CD4-positive, alpha-beta memory T cell (primary cell): ENCODE measurements around the gene COL6A5. TPM values are rescaled to one million over a fixed set of nuclear protein-coding genes. Genes with fewer than 3 reads are reported as not detected.
"Not testable (repeated sequence)": the region's sequence is repeated elsewhere in the genome, so short reads cannot be mapped to it uniquely, and the experiment has no call there.

Source experiments
- CTCF ChIA-PET: fragments of 350-600 bp; sonication (Branson Sonifier 250); formaldehyde crosslinking; loops from one replicate; lab custom pipeline; 2021; ENCODE audit warnings: inconsistent platforms; ENCODE audit not compliant: partially characterized antibody; lab: Charles Lee
- POLR2A ChIA-PET: fragments of 350-600 bp; sonication (Branson Sonifier 250); formaldehyde crosslinking; loops from one replicate; lab custom pipeline; 2021; ENCODE audit not compliant: partially characterized antibody; lab: Charles Lee
- DNase-seq, 5 donors: peaks; one replicate each; pipeline versions ENCODE4 v3.0.0 to v3.0.0-alpha.2; 2020 to 2022; ENCODE audit warnings: mixed read lengths in 1 of 5
- H3K27ac ChIP-seq: one replicate; pipeline ENCODE4 v1.7.0; 2013; ENCODE audit warnings: low read depth, low read length
- H3K27me3 ChIP-seq: 2 replicates; pipeline ENCODE4 v1.7.0; 2013; ENCODE audit warnings: mild to moderate bottlenecking, low read length, moderate library complexity; ENCODE audit not compliant: insufficient read depth
- H3K36me3 ChIP-seq: 2 replicates; pipeline ENCODE4 v1.7.0; 2013; ENCODE audit warnings: mild to moderate bottlenecking, low read length, moderate library complexity; ENCODE audit not compliant: insufficient read depth
- H3K4me1 ChIP-seq: 2 replicates; pipeline ENCODE4 v1.7.0; 2013; ENCODE audit warnings: mild to moderate bottlenecking, low read length, moderate library complexity; ENCODE audit not compliant: insufficient read depth
- H3K4me3 ChIP-seq, 2 donors: one replicate each; pipeline ENCODE4 v1.7.0; 2013; ENCODE audit warnings: low read length in 2 of 2, mild to moderate bottlenecking in 1 of 2
- H3K9me3 ChIP-seq, 2 donors: one replicate each; pipeline ENCODE4 v1.7.0; 2013; ENCODE audit warnings: low read length in 2 of 2, control low read depth in 1 of 2; ENCODE audit not compliant: control insufficient read depth in 1 of 2
- H3K27ac Mint-ChIP-seq, 7 donors: one replicate each; pipeline ENCODE4 v1.8.0; 2020 to 2021; ENCODE audit warnings: mixed read lengths in 7 of 7, mild to moderate bottlenecking in 6 of 7, inconsistent platforms in 3 of 7, moderate library complexity in 3 of 7
- H3K27me3 Mint-ChIP-seq, 2 donors: one replicate each; pipeline ENCODE4 v1.8.0; 2020 to 2021; ENCODE audit warnings: mixed read lengths in 2 of 2
- H3K36me3 Mint-ChIP-seq, 2 donors: one replicate each; pipeline ENCODE4 v1.8.0; 2020 to 2021; ENCODE audit warnings: mixed read lengths in 2 of 2, inconsistent platforms in 1 of 2, mild to moderate bottlenecking in 1 of 2
- H3K4me1 Mint-ChIP-seq, 4 donors: one replicate each; pipeline ENCODE4 v1.8.0; 2020 to 2021; ENCODE audit warnings: mixed read lengths in 4 of 4, mild to moderate bottlenecking in 1 of 4
- H3K4me3 Mint-ChIP-seq, 8 donors: one replicate each; pipeline ENCODE4 v1.8.0; 2020 to 2021; ENCODE audit warnings: mixed read lengths in 8 of 8, mild to moderate bottlenecking in 7 of 8, moderate library complexity in 6 of 8, inconsistent platforms in 3 of 8
- H3K9me3 Mint-ChIP-seq, 8 donors: one replicate each; pipeline ENCODE4 v1.8.0; 2020 to 2021; ENCODE audit warnings: mixed read lengths in 8 of 8, mild to moderate bottlenecking in 5 of 8, inconsistent platforms in 3 of 8, moderate library complexity in 1 of 8
- intact Hi-C: fragments of 100-400 bp; cut with micrococcal nuclease; formaldehyde crosslinking; loops from one replicate; pipeline ENCODE4 v1.15.1; 2023
- polyA plus RNA-seq, 2 donors: library from polyadenylated mRNA; unstranded; fragments of 300-500 nt; fragmentation: Illumina TruSeq; gene quantifications; one replicate each; pipeline ENCODE4 v1.2.3, GENCODE V29; 2021
- total RNA-seq, 2 experiments: library from RNA; stranded (reverse); gene quantifications; one replicate each; pipeline ENCODE4 v1.2.3, GENCODE V29; 2021

Gene COL6A5
- total and polyA plus RNA-seq, 4 experiments from 2014 or later = not detected

GRCh38 chr3:130424837-130425236, 79.4 kb downstream of the COL6A5 start:
- Mint-ChIP-seq H3K4me1 (no peaks in the 10 kb centered on the region), H3K9me3 (no peaks in the 10 kb centered on the region), H3K27ac (no peak overlapping the region), H3K27me3 (peaks cover 0 to under 1% of the 10 kb centered on the region in 2 donors), H3K36me3 (no peaks in the 10 kb centered on the region), H3K4me3 (no peak overlapping the region)
- intact Hi-C loops = no loop called here
- Histone ChIP-seq H3K36me3 (no peaks in the 10 kb centered on the region), H3K27me3 (no peaks in the 10 kb centered on the region), H3K4me3 (no peak overlapping the region), H3K9me3 (no peaks in the 10 kb centered on the region), H3K27ac (no peak overlapping the region), H3K4me1 (no peaks in the 10 kb centered on the region)
- CTCF ChIA-PET = no interaction called here
- DNase-seq = no peak
- POLR2A ChIA-PET = no interaction called here

GRCh38 chr3:130425484-130425883, 80.0 kb downstream of the COL6A5 start:
- Histone ChIP-seq H3K9me3 (no peaks in the 10 kb centered on the region), H3K27ac (no peak overlapping the region), H3K36me3 (no peaks in the 10 kb centered on the region), H3K4me3 (no peak overlapping the region), H3K27me3 (no peaks in the 10 kb centered on the region), H3K4me1 (no peaks in the 10 kb centered on the region)
- POLR2A ChIA-PET = no interaction called here
- CTCF ChIA-PET = no interaction called here
- no peak for DNase-seq
- intact Hi-C loops = no loop called here
- Mint-ChIP-seq H3K36me3 (no peaks in the 10 kb centered on the region), H3K4me1 (no peaks in the 10 kb centered on the region), H3K27ac (no peak overlapping the region), H3K4me3 (no peak overlapping the region), H3K27me3 (peaks cover 0 to 1% of the 10 kb centered on the region in 2 donors), H3K9me3 (no peaks in the 10 kb centered on the region)

GRCh38 chr3:130426206-130426605, 80.7 kb downstream of the COL6A5 start:
- Histone ChIP-seq H3K4me1 (no peaks in the 10 kb centered on the region), H3K36me3 (no peaks in the 10 kb centered on the region), H3K9me3 (no peaks in the 10 kb centered on the region), H3K4me3 (no peak overlapping the region), H3K27me3 (no peaks in the 10 kb centered on the region), H3K27ac (no peak overlapping the region)
- CTCF ChIA-PET = no interaction called here
- H3K27me3 Mint-ChIP-seq = peaks cover 0 to 1% of the 10 kb centered on the region in 2 donors
- H3K27ac Mint-ChIP-seq = no peak overlapping the region
- no peak for DNase-seq
- POLR2A ChIA-PET = no interaction called here
- H3K36me3 Mint-ChIP-seq = no peaks in the 10 kb centered on the region
- H3K4me3 Mint-ChIP-seq = no peak overlapping the region
- intact Hi-C loops = no loop called here
- no peaks in the 10 kb centered on the region for H3K9me3 Mint-ChIP-seq
- H3K4me1 Mint-ChIP-seq = no peaks in the 10 kb centered on the region

- Mint-ChIP-seq H3K27ac (no peak overlapping the region), H3K4me3 (no peak overlapping the region), H3K36me3 (no peaks in the 10 kb centered on the region), H3K9me3 (peaks cover 0 to 3% (median 0%) of the 10 kb centered on the region in 8 donors), H3K27me3 (peaks cover 0 to 1% of the 10 kb centered on the region in 2 donors), H3K4me1 (no peaks in the 10 kb centered on the region)
- intact Hi-C loops = no loop called here
- ChIA-PET POLR2A (no interaction called here), CTCF (no interaction called here)
- Histone ChIP-seq H3K4me1 (no peaks in the 10 kb centered on the region), H3K27ac (no peak overlapping the region), H3K4me3 (no peak overlapping the region), H3K27me3 (no peaks in the 10 kb centered on the region), H3K36me3 (no peaks in the 10 kb centered on the region), H3K9me3 (no peaks in the 10 kb centered on the region)
- DNase-seq = no peak
Measured at GRCh38 chr3:130428871-130429712, 83.6 kb downstream of the COL6A5 start.

- no peak for DNase-seq
- H3K27me3 Mint-ChIP-seq = peaks cover 0 to 1% of the 10 kb centered on the region in 2 donors
- H3K27ac Mint-ChIP-seq = no peak overlapping the region
- no peaks in the 10 kb centered on the region for H3K36me3 Mint-ChIP-seq
- H3K9me3 Mint-ChIP-seq = peaks cover 0 to 5% (median 1%) of the 10 kb centered on the region in 8 donors
- Histone ChIP-seq H3K27me3 (no peaks in the 10 kb centered on the region), H3K4me1 (no peaks in the 10 kb centered on the region), H3K27ac (no peak overlapping the region), H3K36me3 (no peaks in the 10 kb centered on the region), H3K4me3 (no peak overlapping the region), H3K9me3 (no peaks in the 10 kb centered on the region)
- CTCF ChIA-PET = no interaction called here
- POLR2A ChIA-PET = no interaction called here
- no peak overlapping the region for H3K4me3 Mint-ChIP-seq
- no peaks in the 10 kb centered on the region for H3K4me1 Mint-ChIP-seq
- intact Hi-C loops = no loop called here
Measured at GRCh38 chr3:130429713-130430023, 84.2 kb downstream of the COL6A5 start.

- no peaks in the 10 kb centered on the region for H3K36me3 ChIP-seq
- Mint-ChIP-seq H3K4me3 (no peak overlapping the region), H3K36me3 (no peaks in the 10 kb centered on the region), H3K27ac (no peak overlapping the region), H3K9me3 (peaks cover 0 to 6% (median 2%) of the 10 kb centered on the region in 8 donors), H3K27me3 (peaks cover 0 to 1% of the 10 kb centered on the region in 2 donors), H3K4me1 (no peaks in the 10 kb centered on the region)
- no peak for DNase-seq
- H3K27me3 ChIP-seq = no peaks in the 10 kb centered on the region
- no peaks in the 10 kb centered on the region for H3K9me3 ChIP-seq
- no peak overlapping the region for H3K27ac ChIP-seq
- H3K4me3 ChIP-seq = no peak overlapping the region
- ChIA-PET POLR2A (no interaction called here), CTCF (no interaction called here)
- intact Hi-C loops = no loop called here
- H3K4me1 ChIP-seq = no peaks in the 10 kb centered on the region
Measured at GRCh38 chr3:130430266-130430665, 84.8 kb downstream of the COL6A5 start.

- H3K27ac ChIP-seq, H3K4me1 Mint-ChIP-seq, H3K27ac Mint-ChIP-seq, H3K36me3 ChIP-seq, H3K4me1 ChIP-seq, DNase-seq, H3K36me3 Mint-ChIP-seq, intact Hi-C loops, POLR2A ChIA-PET, H3K27me3 Mint-ChIP-seq, H3K9me3 Mint-ChIP-seq, H3K9me3 ChIP-seq, H3K4me3 Mint-ChIP-seq, CTCF ChIA-PET, H3K4me3 ChIP-seq, H3K27me3 ChIP-seq: not testable (repeated sequence)
Measured at GRCh38 chr3:130432086-130432485, 86.6 kb downstream of the COL6A5 start.
